Endothelial cell of umbilical vein (primary cell): ENCODE data around the gene DYNC1H1. TPM values are rescaled to one million over a fixed set of nuclear protein-coding genes. Genes with fewer than 3 reads are reported as not detected.

Experiments used
- BruUV-seq: library from RNA; stranded (reverse); fragments of 400-500 nt; replicated peaks from 2 replicates; lab custom pipeline; 2021; lab: Mats Ljungman, UMichigan
- CTCF ChIA-PET: fragments of 300-600, 350-600 bp; sonication (Branson Sonifier 250); formaldehyde crosslinking; loops from one replicate; lab custom pipeline; 2021; ENCODE audit warnings: antibody characterized with exemption, inconsistent platforms; lab: Charles Lee
- POLR2A ChIA-PET: fragments of 300-600, 350-600 bp; sonication (Branson Sonifier 250); formaldehyde crosslinking; loops from one replicate; lab custom pipeline; 2021; ENCODE audit warnings: antibody characterized with exemption, inconsistent platforms; lab: Charles Lee
- DNase-seq: peaks from one replicate; pipeline ENCODE4 v3.0.0-alpha.2; 2011; ENCODE audit warnings: low read depth, low spot score
- FAIRE-seq: peaks from 2 replicates; lab custom pipeline; 2011; peaks lifted over from hg19 to GRCh38; lab: Jason Lieb, UNC
- H2AFZ ChIP-seq: 2 replicates; pipeline ENCODE4 v1.6.0; 2012; ENCODE audit warnings: low read depth, low read length, control low read depth, inconsistent platforms
- H3K27ac ChIP-seq: 2 replicates; pipeline ENCODE4 v1.5.1; 2011; ENCODE audit warnings: low read depth, mild to moderate bottlenecking, control low read depth, low read length, moderate library complexity; ENCODE audit not compliant: insufficient read depth
- H3K27me3 ChIP-seq, 2 experiments: 2 replicates each; pipeline versions ENCODE4 v1.6.0 to v1.6.1; 2011; ENCODE audit warnings: low read length in 2 of 2, mixed read lengths in 1 of 2; ENCODE audit not compliant: control insufficient read depth in 2 of 2, insufficient read depth in 2 of 2
- H3K36me3 ChIP-seq, 2 experiments: 2 replicates in 1 of 2; 3 replicates in 1 of 2; pipeline ENCODE4 v1.5.1; 2011; ENCODE audit warnings: low read length in 2 of 2, mild to moderate bottlenecking in 1 of 2, moderate library complexity in 1 of 2; ENCODE audit not compliant: control insufficient read depth in 2 of 2, insufficient read depth in 2 of 2; ENCODE audit errors: extremely low read depth in 1 of 2
- H3K4me1 ChIP-seq: 3 replicates; pipeline ENCODE4 v1.5.1; 2011; ENCODE audit warnings: mild to moderate bottlenecking, low read length; ENCODE audit not compliant: control insufficient read depth, insufficient read depth; ENCODE audit errors: extremely low read depth
- H3K4me2 ChIP-seq: 2 replicates; pipeline ENCODE4 v1.6.1; 2011; ENCODE audit warnings: low read length, control low read depth, mixed read lengths; ENCODE audit not compliant: insufficient read depth
- H3K4me3 ChIP-seq, 3 experiments: fragments of 200-600 bp in 1 of 3; sonication (generic), shearing (Covaris generic) in 1 of 3; replicated peaks in 1 of 3; 2 replicates each; pipeline ENCODE4 v1.5.1; 2011 to 2016; ENCODE audit warnings: control low read depth in 3 of 3, low read length in 3 of 3, mild to moderate bottlenecking in 2 of 3, inconsistent platforms in 1 of 3, low read depth in 1 of 3, moderate library complexity in 1 of 3; ENCODE audit not compliant: insufficient read depth in 1 of 3
- H3K79me2 ChIP-seq: 2 replicates; pipeline ENCODE4 v1.6.0; 2012; ENCODE audit warnings: low read length, inconsistent platforms; ENCODE audit not compliant: control insufficient read depth, insufficient read depth
- H3K9ac ChIP-seq: replicated peaks from 2 replicates; pipeline ENCODE3; 2011; ENCODE audit warnings: low read length, control low read depth; ENCODE audit not compliant: insufficient read depth; ENCODE audit errors: extremely low read depth
- H3K9me1 ChIP-seq: replicated peaks from 3 replicates; pipeline ENCODE4 v1.6.0; 2011; ENCODE audit warnings: mild to moderate bottlenecking, low read length; ENCODE audit not compliant: control insufficient read depth, insufficient read depth; ENCODE audit errors: extremely low read depth
- H3K9me3 ChIP-seq: replicated peaks from 2 replicates; pipeline ENCODE4 v1.5.1; 2012; ENCODE audit warnings: low read length, inconsistent platforms; ENCODE audit not compliant: control insufficient read depth, insufficient read depth
- H4K20me1 ChIP-seq: replicated peaks from 2 replicates; pipeline ENCODE3; 2011; ENCODE audit warnings: mild to moderate bottlenecking, low read length; ENCODE audit not compliant: control insufficient read depth, insufficient read depth; ENCODE audit errors: extremely low read depth
- CTCF ChIP-seq, 2 donors: IDR thresholded peaks; 1 replicate in 1 of 2; 2 replicates in 1 of 2; pipeline ENCODE4 v1.5.1; 2011; ENCODE audit warnings: low read length in 2 of 2, mild to moderate bottlenecking in 2 of 2, moderate library complexity in 2 of 2, control low read depth in 1 of 2, inconsistent platforms in 1 of 2, low read depth in 1 of 2; ENCODE audit not compliant: insufficient read depth in 1 of 2; ENCODE audit errors: extremely low read depth in 1 of 2
- EZH2 ChIP-seq: IDR thresholded peaks from 2 replicates; pipeline ENCODE4 v1.6.1; 2012; ENCODE audit warnings: borderline replicate concordance, low read depth, mild to moderate bottlenecking, moderate library complexity, low read length, inconsistent platforms; ENCODE audit not compliant: severe bottlenecking
- FOS ChIP-seq: IDR thresholded peaks from 2 replicates; pipeline ENCODE4 v1.6.1; 2011; ENCODE audit warnings: mild to moderate bottlenecking, low read length, moderate library complexity, borderline replicate concordance; ENCODE audit not compliant: insufficient read depth
- GATA2 ChIP-seq: IDR thresholded peaks from 2 replicates; pipeline ENCODE4 v1.7.0; 2011; ENCODE audit warnings: low read depth, mild to moderate bottlenecking, moderate library complexity, mixed read lengths, low read length; ENCODE audit not compliant: insufficient read length, insufficient read depth
- JUN ChIP-seq: IDR thresholded peaks from 2 replicates; pipeline ENCODE4 v1.6.1; 2011; ENCODE audit warnings: borderline replicate concordance, low read depth; ENCODE audit not compliant: insufficient read length, insufficient read depth
- MAX ChIP-seq: IDR thresholded peaks from 2 replicates; pipeline ENCODE4 v1.6.1; 2011; ENCODE audit not compliant: insufficient read depth, insufficient read length
- MYC ChIP-seq: IDR thresholded peaks from one replicate; pipeline ENCODE4 v1.6.1; 2011; ENCODE audit warnings: mild to moderate bottlenecking, low read depth, low read length
- POLR2A ChIP-seq: IDR thresholded peaks from 2 replicates; pipeline ENCODE4 v1.6.1; 2012; ENCODE audit warnings: low read depth, mild to moderate bottlenecking, control low read depth, low read length
- POLR2AphosphoS5 ChIP-seq: IDR thresholded peaks from 2 replicates; pipeline ENCODE4 v1.6.1; 2012; ENCODE audit warnings: low read depth, mild to moderate bottlenecking, control low read depth, low read length, moderate library complexity; ENCODE audit not compliant: insufficient read depth
- dilution Hi-C: fragments of 300-500 bp; cut with MboI; formaldehyde crosslinking; loops from one replicate; pipeline ENCODE4 v1.15.0; 2019; ENCODE audit warnings: low sequenced_read_pairs; ENCODE audit not compliant: extremely low pct_ligation_motif_present
- intact Hi-C: fragments of 100-400 bp; cut with micrococcal nuclease; formaldehyde crosslinking; loops from one replicate; pipeline ENCODE4 v1.10.0; 2022
- polyA plus RNA-seq, 4 experiments: library from polyadenylated mRNA; depleted of rRNA in 3 of 4; stranded (reverse) in 3 of 4; unstranded in 1 of 4; fragments of >200 nt; gene quantifications; 2 replicates each; pipeline versions ENCODE4 v1.2.1 to v1.2.3, GENCODE V29; 2011 to 2012; ENCODE audit warnings: missing spikeins in 1 of 4
- total RNA-seq: library from RNA; stranded (reverse); gene quantifications from 2 replicates; pipeline ENCODE4 v1.2.3, GENCODE V29; 2021

Gene DYNC1H1
- total and polyA plus RNA-seq, 2 donors (not counting 3 experiments of a cell fraction or from before 2014, with no cell fraction given): 254 to 648 TPM

DNA sequence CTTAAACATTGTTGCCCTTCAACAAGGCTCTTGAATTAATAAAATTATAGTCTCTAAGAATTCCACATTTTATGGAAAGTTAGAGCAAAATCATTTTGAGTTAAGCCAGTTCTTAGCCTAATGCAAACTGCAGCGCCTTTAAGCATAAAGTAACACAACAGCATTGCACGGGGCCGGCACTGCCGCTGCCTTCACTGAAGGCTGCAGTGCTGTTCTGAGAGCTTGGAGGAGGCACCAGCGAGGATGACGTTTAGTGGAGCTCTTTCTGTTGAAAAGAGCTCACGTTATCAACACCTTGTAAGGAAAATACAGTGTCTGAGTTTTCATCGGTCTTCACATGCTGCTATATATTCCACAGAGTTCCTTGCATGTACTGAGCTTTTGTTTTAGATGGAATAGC is 38.3 kb upstream of the DYNC1H1 start:
- Histone ChIP-seq H3K36me3 (peaks cover 0 to 5% of the 10 kb centered on the region in 2 experiments), H3K4me3 (no peak overlapping the region), H3K9ac (no peak overlapping the region), H3K9me3 (no peaks in the 10 kb centered on the region), H4K20me1 (no peaks in the 10 kb centered on the region), H3K27me3 (no peaks in the 10 kb centered on the region), H2AFZ (no peak overlapping the region), H3K4me2 (no peak overlapping the region), H3K9me1 (no peaks in the 10 kb centered on the region), H3K79me2 (no peaks in the 10 kb centered on the region), H3K4me1 (no peaks in the 10 kb centered on the region), H3K27ac (no peak overlapping the region)
- BruUV-seq: no TSS peak
- no peak for TF ChIP-seq CTCF (IDR thresholded peaks at IDR 0.05; ENCODE audit: extremely low read depth in 1 of 2, insufficient read depth in 1 of 2, low read depth in 1 of 2, low read length in 2 of 2)
- no peak for TF ChIP-seq POLR2A
- no peak for TF ChIP-seq JUN
- TF ChIP-seq MYC: no peak
- TF ChIP-seq EZH2: no peak
- no peak for TF ChIP-seq POLR2AphosphoS5
- no peak for TF ChIP-seq MAX
- no peak for TF ChIP-seq FOS
- TF ChIP-seq GATA2: no peak
- intact Hi-C loops: no loop called here
- ChIA-PET POLR2A (no interaction called here), CTCF (no interaction called here)
- FAIRE-seq (no peak), DNase-seq (no peak)
- dilution Hi-C loops: no loop called here
